ENCODE measurements around the gene PEX11G. TPM values are rescaled to one million over a fixed set of nuclear protein-coding genes. Genes with fewer than 3 reads are reported as not detected.

The PEX11G gene
- total and polyA plus RNA-seq, 7 donors: 2.3 to 12.3 (median 5.1) TPM; not detected in 1

GRCh38 chr19:7459773-7460172, 29.1 kb downstream of the PEX11G start:
- TF ChIP-seq EP300 (IDR thresholded peaks at IDR 0.05): no peak
- no peak for TF ChIP-seq CTCF (IDR thresholded peaks at IDR 0.05)
- no peak for TF ChIP-seq POLR2AphosphoS5 (IDR thresholded peaks at IDR 0.05)
- no peak for TF ChIP-seq POLR2A (IDR thresholded peaks at IDR 0.05)
- 88 to 97% methylated on average over 20 of the region's 20 CpGs for WGBS, 2 donors

DNA sequence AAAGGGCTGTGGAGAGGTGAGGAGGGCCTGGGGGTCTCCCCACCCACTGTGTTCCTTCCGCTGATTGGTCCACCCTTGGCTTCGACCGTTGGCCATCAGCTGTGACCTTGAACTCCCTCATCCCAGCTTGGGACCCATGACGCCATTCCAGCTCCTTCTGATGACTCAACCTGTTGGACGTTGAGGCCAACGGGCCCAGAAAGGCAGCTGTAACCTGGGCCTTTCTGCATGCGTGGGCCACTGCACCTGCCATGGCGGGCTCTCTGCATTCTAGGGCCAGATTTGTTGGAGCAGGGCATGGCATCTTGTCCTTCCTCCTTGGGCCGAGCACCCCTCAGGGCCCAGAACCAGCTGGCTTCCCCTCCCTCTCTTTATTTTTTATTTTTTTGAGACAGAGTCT, 30.2 kb downstream of the PEX11G start:
- no peaks in the 10 kb centered on the region for H3K27me3 ChIP-seq
- H3K9me3 ChIP-seq: no peaks in the 10 kb centered on the region
- intact Hi-C loops (cut with DNase I): no loop called here
- TF ChIP-seq POLR2A (IDR thresholded peaks at IDR 0.05): no peak
- TF ChIP-seq EP300 (IDR thresholded peaks at IDR 0.05): no peak
- TF ChIP-seq CTCF (IDR thresholded peaks at IDR 0.05): no peak
- no peak for TF ChIP-seq POLR2AphosphoS5 (IDR thresholded peaks at IDR 0.05)
- H3K4me3 ChIP-seq: no peak overlapping the region
- no peak overlapping the region for H3K27ac ChIP-seq
- peaks cover 39 to 100% (median 81%) of the 10 kb centered on the region in 4 donors for H3K36me3 ChIP-seq
- H3K4me1 ChIP-seq: no peaks in the 10 kb centered on the region
- 96 to 97% methylated on average over 9 of the region's 9 CpGs for WGBS, 2 donors
- no peak for DNase-seq

More at GRCh38 chr19:7459773-7460172, 29.1 kb downstream of the PEX11G start:
- Histone ChIP-seq H3K4me3 (no peak overlapping the region), H3K4me1 (no peaks in the 10 kb centered on the region), H3K9me3 (no peaks in the 10 kb centered on the region), H3K27me3 (no peaks in the 10 kb centered on the region), H3K36me3 (peaks cover 42 to 100% (median 82%) of the 10 kb centered on the region in 4 donors), H3K27ac (no peak overlapping the region)
- no peak for DNase-seq
- intact Hi-C loops (cut with DNase I): no loop called here

- Histone ChIP-seq H3K4me1 (no peaks in the 10 kb centered on the region), H3K36me3 (peaks cover 32 to 95% (median 74%) of the 10 kb centered on the region in 4 donors), H3K4me3 (no peak overlapping the region), H3K27me3 (no peaks in the 10 kb centered on the region), H3K9me3 (no peaks in the 10 kb centered on the region), H3K27ac (no peak overlapping the region)
- no peak for TF ChIP-seq CTCF (IDR thresholded peaks at IDR 0.05)
- TF ChIP-seq EP300 (IDR thresholded peaks at IDR 0.05): no peak
- WGBS, 2 donors: 97 to 98% methylated on average over 11 of the region's 11 CpGs
- intact Hi-C loops (cut with DNase I): no loop called here
- DNase-seq: no peak
Measured at GRCh38 chr19:7456964-7457541, 31.8 kb downstream of the PEX11G start.

DNA sequence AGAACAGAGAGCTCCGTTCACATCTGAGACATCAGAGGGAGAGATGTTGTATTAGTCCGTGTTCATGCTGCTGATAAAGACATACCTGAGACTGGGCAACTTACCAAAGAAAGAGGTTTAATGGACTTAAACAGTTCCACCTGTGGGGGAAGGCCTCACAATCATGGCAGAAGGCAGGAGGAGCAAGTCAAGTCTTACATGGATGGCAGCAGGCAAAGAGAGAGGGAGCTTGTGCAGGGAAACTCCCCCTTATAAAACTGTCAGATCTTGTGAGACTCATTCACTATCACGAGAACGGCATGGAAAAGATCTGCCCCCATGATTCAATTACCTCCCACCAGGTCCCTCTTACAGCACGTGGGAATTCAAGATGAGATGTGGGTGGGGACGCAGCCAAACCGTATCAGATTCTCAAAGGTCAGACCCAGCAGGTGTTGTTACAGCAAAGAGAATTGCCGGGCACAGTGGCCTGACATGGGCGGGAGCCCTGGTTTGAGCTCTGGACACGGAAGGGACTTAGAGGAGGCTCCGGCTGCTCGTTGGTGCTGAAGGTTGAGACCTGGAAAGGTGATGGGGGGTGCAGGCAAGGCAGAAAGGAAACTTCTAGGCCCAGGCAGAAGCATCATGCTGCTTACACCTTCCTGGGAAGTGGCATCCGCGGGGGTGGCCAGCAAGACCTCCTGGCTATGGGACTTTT, 33.1 kb downstream of the PEX11G start:
- TF ChIP-seq EP300 (IDR thresholded peaks at IDR 0.05) (no peak), POLR2A (IDR thresholded peaks at IDR 0.05) (no peak), CTCF (IDR thresholded peaks at IDR 0.05) (no peak), POLR2AphosphoS5 (IDR thresholded peaks at IDR 0.05) (no peak)
- DNase-seq: no peak
- Histone ChIP-seq H3K9me3 (no peaks in the 10 kb centered on the region), H3K27me3 (no peaks in the 10 kb centered on the region), H3K36me3 (peaks cover 31 to 93% (median 75%) of the 10 kb centered on the region in 4 donors), H3K4me1 (no peaks in the 10 kb centered on the region), H3K4me3 (no peak overlapping the region), H3K27ac (no peak overlapping the region)
- 96 to 98% methylated on average over 14 of the region's 14 CpGs for WGBS, 2 donors
- intact Hi-C loops (cut with DNase I): no loop called here
